ENCODE measurements around the gene TMA7B. TPM values are rescaled to one million over a fixed set of nuclear protein-coding genes. Genes with fewer than 3 reads are reported as not detected.

Gene TMA7B
- total RNA-seq, 4 donors from 2014 or later = not detected

DNA sequence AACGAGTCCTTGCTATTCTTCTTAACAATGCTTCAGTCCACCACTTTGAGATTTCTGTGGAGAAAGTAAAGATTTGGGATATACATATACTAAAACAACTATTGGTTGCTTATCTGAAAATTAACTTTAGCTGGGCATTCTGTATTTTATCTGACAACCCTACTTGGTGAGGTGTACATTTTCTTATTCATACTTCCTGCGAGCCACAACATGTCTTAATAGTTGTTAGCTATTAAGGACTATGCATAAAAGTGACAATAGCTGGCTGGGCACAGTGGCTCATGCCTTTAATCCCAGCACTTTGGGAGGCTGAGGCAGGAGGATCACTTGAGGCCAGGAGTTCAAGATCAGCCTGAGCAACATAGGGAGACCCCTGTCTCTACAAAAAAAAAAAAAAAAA, 28.0 kb upstream of the TMA7B start:
- TF ChIP-seq POLR2A (IDR thresholded peaks at IDR 0.05) = no peak
- TF ChIP-seq, protein P1, sequence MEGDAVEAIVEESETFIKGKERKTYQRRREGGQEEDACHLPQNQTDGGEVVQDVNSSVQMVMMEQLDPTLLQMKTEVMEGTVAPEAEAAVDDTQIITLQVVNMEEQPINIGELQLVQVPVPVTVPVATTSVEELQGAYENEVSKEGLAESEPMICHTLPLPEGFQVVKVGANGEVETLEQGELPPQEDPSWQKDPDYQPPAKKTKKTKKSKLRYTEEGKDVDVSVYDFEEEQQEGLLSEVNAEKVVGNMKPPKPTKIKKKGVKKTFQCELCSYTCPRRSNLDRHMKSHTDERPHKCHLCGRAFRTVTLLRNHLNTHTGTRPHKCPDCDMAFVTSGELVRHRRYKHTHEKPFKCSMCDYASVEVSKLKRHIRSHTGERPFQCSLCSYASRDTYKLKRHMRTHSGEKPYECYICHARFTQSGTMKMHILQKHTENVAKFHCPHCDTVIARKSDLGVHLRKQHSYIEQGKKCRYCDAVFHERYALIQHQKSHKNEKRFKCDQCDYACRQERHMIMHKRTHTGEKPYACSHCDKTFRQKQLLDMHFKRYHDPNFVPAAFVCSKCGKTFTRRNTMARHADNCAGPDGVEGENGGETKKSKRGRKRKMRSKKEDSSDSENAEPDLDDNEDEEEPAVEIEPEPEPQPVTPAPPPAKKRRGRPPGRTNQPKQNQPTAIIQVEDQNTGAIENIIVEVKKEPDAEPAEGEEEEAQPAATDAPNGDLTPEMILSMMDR (IDR thresholded peaks at IDR 0.05 in 4 of 5, conservative IDR thresholded peaks at IDR 0.05 in 1 of 5) = no peak
- in situ Hi-C loops (cut with MboI; ENCODE audit: low sequenced_read_pairs in 4 of 4) (no loop called here), intact Hi-C loops (cut with DNase I; ENCODE audit: low total_unique reads) (no loop called here)
- H3K4me1 ChIP-seq = no peaks in the 10 kb centered on the region
- no peaks in the 10 kb centered on the region for H3K36me3 ChIP-seq
- H3K4me3 ChIP-seq = no peak overlapping the region
- H3K9me3 ChIP-seq = no peaks in the 10 kb centered on the region
- peaks cover 18 to 32% (median 19%) of the 10 kb centered on the region in 3 donors for H3K27me3 ChIP-seq
- no peak overlapping the region for H3K27ac ChIP-seq
- ATAC-seq (no peak), DNase-seq (no peak)

DNA sequence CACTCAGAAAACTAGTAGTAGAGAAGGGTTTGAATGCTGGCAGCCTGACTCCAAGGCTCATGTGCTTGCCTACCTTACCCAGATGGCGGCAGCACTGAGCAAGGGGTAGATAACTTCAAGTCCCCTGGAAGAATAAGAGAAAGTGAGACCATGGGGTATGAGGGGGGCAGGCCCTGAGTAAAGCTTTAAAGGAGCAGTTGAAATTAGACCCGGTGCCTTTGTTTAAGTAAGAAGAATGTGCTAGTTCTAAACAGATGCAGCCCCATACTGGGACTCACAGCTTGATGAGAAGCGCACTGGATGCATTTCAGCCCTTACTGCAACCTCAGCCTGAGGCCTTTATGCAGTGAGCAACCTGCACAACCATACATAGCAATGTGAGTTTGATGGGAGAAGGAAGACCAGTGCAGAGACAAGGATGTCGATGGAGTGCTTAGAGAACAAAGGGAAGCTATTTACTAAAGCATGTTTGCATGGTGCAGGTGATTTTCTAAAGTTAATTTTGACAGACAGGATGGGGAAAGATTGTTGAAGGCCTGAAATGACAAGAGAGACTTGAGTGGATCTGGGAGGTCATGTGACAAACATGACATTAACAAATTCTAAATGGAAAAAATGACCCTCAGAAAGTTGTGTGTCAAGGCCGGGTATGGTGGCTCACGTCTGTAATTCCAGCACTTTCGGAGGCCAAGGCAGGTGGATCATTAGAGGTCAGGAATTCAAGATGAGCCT, 27.1 kb upstream of the TMA7B start:
- Histone ChIP-seq H3K9me3 (no peaks in the 10 kb centered on the region), H3K4me1 (no peaks in the 10 kb centered on the region), H3K27me3 (peaks cover 19 to 27% (median 22%) of the 10 kb centered on the region in 3 donors), H3K27ac (no peak overlapping the region), H3K4me3 (no peak overlapping the region), H3K36me3 (no peaks in the 10 kb centered on the region)
- ATAC-seq = no peak
- intact Hi-C loops (cut with DNase I; ENCODE audit: low total_unique reads) (loop anchor here (1.0 kb wide), 1 partner anchor 91 kb away; no protein-coding TSS in a partner anchor), in situ Hi-C loops (cut with MboI; ENCODE audit: low sequenced_read_pairs in 4 of 4) (no loop called here)
- no peak for DNase-seq
- TF ChIP-seq, protein P1 (IDR thresholded peaks at IDR 0.05 in 4 of 5, conservative IDR thresholded peaks at IDR 0.05 in 1 of 5) = peak in 4 of 5 experiments; percentile 12 to 40 (median 25)
- no peak for TF ChIP-seq POLR2A (IDR thresholded peaks at IDR 0.05)

DNA sequence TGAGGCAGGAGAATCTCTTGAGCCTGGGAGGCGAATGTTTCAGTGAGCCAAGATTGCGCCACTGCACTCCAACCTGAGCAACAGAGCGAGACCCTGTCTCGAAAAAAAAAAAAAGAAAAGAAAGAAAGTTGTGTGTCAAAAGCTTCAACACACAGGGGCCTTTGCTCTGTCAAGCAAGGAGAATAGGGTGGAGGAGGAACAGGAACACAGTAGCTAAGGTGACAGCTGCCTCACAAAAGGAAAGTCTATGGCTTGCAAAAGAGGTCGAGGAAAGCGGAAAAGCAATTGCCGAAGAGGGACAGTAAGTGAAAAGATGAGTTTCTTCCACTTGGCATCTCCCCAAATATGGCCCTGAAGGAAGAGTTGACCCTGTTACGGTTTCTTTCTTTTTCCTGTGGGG, 26.5 kb upstream of the TMA7B start:
- peaks cover 20 to 23% (median 23%) of the 10 kb centered on the region in 3 donors for H3K27me3 ChIP-seq
- in situ Hi-C loops (cut with MboI; ENCODE audit: low sequenced_read_pairs in 4 of 4) = no loop called here
- no peaks in the 10 kb centered on the region for H3K4me1 ChIP-seq
- intact Hi-C loops (cut with DNase I; ENCODE audit: low total_unique reads) = loop anchor here (1.0 kb wide), 1 partner anchor 91 kb away; no protein-coding TSS in a partner anchor
- no peaks in the 10 kb centered on the region for H3K36me3 ChIP-seq
- H3K9me3 ChIP-seq = no peaks in the 10 kb centered on the region
- ATAC-seq (no peak), DNase-seq (no peak)
- no peak overlapping the region for H3K27ac ChIP-seq
- TF ChIP-seq, protein P1 (IDR thresholded peaks at IDR 0.05 in 4 of 5, conservative IDR thresholded peaks at IDR 0.05 in 1 of 5) = no peak
- TF ChIP-seq POLR2A (IDR thresholded peaks at IDR 0.05) = no peak
- H3K4me3 ChIP-seq = no peak overlapping the region

DNA sequence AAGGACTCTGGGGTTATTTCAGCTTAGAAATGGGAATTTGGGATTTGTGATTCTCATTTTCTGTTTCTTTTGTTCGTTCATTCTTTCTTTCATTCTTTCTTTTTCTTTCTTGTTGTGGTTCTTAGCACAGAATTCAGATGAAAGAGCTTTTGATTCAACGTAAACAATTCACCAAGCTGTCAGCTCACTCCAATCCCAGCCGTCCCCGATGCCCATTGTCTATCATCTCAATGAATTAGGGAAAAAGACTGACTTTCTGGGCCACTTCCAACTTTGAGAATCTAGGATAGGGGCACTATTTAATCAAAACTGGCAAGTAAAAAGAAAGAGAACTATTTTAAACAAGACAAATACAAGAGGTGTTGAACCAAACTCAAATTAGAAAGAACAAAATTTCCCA, 25.1 kb upstream of the TMA7B start:
- no peak for ATAC-seq
- Histone ChIP-seq H3K27ac (no peak overlapping the region), H3K9me3 (no peaks in the 10 kb centered on the region), H3K27me3 (peaks cover 16 to 19% (median 17%) of the 10 kb centered on the region in 3 donors), H3K36me3 (no peaks in the 10 kb centered on the region), H3K4me1 (no peaks in the 10 kb centered on the region), H3K4me3 (no peak overlapping the region)
- TF ChIP-seq, protein P1 (IDR thresholded peaks at IDR 0.05 in 4 of 5, conservative IDR thresholded peaks at IDR 0.05 in 1 of 5) = no peak
- TF ChIP-seq POLR2A (IDR thresholded peaks at IDR 0.05) = no peak
- intact Hi-C loops (cut with DNase I; ENCODE audit: low total_unique reads) = no loop called here
- in situ Hi-C loops (cut with MboI; ENCODE audit: low sequenced_read_pairs in 4 of 4) = no loop called here
- no peak for DNase-seq

Measured in gastrocnemius medialis (tissue), 4 donors.